GM23248 (cell line): ENCODE data around the gene RAB40B.

ENCODE experiments used
- EZH2 ChIP-seq: fragments of 200-600 bp; sonication (generic); IDR thresholded peaks from 2 replicates; pipeline ENCODE4 v1.6.1; 2018; ENCODE audit warnings: antibody characterized with exemption, mild to moderate bottlenecking; ENCODE audit not compliant: insufficient read depth, poor library complexity, severe bottlenecking
- EZH2phosphoT487 ChIP-seq: fragments of 200-600 bp; sonication (generic); IDR thresholded peaks from 2 replicates; pipeline ENCODE4 v1.6.1; 2018; ENCODE audit warnings: antibody characterized with exemption, moderate library complexity, mild to moderate bottlenecking, low read depth; ENCODE audit not compliant: insufficient read depth

GRCh38 chr17:82698974-82699442, 510 bp upstream of the RAB40B start:
- TF ChIP-seq EZH2: no peak
- TF ChIP-seq EZH2phosphoT487: no peak
